Activated CD4-positive, alpha-beta T cell treated with anti-CD3 and anti-CD28 coated beads, Interleukin-2, amount 10 ng/mL, durations not matched to agents 7 days and 5 days (primary cell): ENCODE data around the gene PAXX. TPM values are rescaled to one million over a fixed set of nuclear protein-coding genes. Genes with fewer than 3 reads are reported as not detected.

Source experiments
- CTCF ChIA-PET: fragments of 350-600 bp; sonication (Branson Sonifier 250); formaldehyde crosslinking; loops from one replicate; lab custom pipeline; 2021; ENCODE audit warnings: antibody characterized with exemption; lab: Charles Lee
- POLR2A ChIA-PET: fragments of 350-600 bp; sonication (Branson Sonifier 250); formaldehyde crosslinking; loops from one replicate; lab custom pipeline; 2021; ENCODE audit warnings: antibody characterized with exemption; lab: Charles Lee
- DNase-seq: peaks from one replicate; pipeline ENCODE4 v3.0.0-alpha.2; 2020
- H3K27ac Mint-ChIP-seq: one replicate; pipeline ENCODE4 v1.8.0; 2021; ENCODE audit warnings: mild to moderate bottlenecking, moderate library complexity, mixed read lengths
- H3K27me3 Mint-ChIP-seq: one replicate; pipeline ENCODE4 v1.8.0; 2021; ENCODE audit warnings: mixed read lengths
- H3K36me3 Mint-ChIP-seq: one replicate; pipeline ENCODE4 v1.8.0; 2021; ENCODE audit warnings: low read depth, mixed read lengths
- H3K4me1 Mint-ChIP-seq: one replicate; pipeline ENCODE4 v1.8.0; 2021; ENCODE audit warnings: mixed read lengths
- H3K4me3 Mint-ChIP-seq: one replicate; pipeline ENCODE4 v1.8.0; 2021; ENCODE audit warnings: mild to moderate bottlenecking, moderate library complexity, mixed read lengths
- H3K9me3 Mint-ChIP-seq: one replicate; pipeline ENCODE4 v1.8.0; 2021; ENCODE audit warnings: mixed read lengths
- total RNA-seq, 2 experiments: library from RNA; stranded (reverse); gene quantifications; one replicate each; pipeline ENCODE4 v1.2.3, GENCODE V29; 2021

PAXX gene, protein sequence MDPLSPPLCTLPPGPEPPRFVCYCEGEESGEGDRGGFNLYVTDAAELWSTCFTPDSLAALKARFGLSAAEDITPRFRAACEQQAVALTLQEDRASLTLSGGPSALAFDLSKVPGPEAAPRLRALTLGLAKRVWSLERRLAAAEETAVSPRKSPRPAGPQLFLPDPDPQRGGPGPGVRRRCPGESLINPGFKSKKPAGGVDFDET
- 10 to 100 TPM; 80.2 to 98.4 TPM for total RNA-seq

DNA sequence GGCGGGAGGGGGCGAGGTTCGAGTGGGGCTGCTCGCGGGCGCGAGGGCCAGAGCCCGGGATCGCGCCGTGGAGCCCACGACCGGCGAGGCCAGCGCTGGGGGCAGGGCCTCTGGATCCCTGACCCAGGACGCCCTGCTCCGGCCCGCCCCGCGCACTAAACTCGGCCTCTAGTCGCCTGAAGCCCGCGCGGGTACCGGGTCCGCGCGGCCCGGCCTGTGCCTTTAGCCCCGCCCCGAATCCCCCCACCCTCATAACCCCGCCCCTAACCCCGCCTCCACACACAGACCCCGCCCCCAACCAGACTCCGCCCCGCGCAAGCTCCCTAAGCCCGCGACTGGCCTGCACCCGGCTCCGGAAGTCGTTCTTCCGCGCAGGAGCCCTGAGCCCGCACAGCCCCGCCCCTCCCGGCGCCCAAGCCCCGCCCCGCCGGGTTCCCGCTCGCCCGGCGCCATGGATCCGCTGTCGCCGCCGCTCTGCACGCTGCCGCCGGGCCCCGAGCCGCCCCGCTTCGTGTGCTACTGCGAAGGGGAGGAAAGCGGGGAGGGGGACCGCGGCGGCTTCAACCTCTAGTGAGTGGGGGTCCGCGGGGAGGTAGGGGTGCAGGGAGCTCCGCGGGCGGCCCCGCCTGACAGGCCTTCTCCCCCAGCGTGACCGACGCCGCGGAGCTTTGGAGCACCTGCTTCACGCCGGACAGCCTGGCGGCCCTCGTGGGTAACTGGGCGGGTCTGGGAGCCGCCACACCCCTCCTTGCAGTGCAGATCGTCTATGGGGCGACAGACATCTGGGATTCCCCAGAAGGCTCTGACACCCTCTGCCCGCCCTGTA lies at the start of gene PAXX:
TSS of gene PAXX (plus strand) at position 430 of the 826 bp plus-strand sequence. CDS start at position 452, 22 bp downstream.
- peaks cover 12% of the 10 kb centered on the region for H3K27me3 Mint-ChIP-seq
- POLR2A ChIA-PET, result interaction anchor here (1.1 kb wide), 1 partner anchor 14 kb away, joined by 3 read pairs; no protein-coding TSS in a partner anchor
- no peaks in the 10 kb centered on the region for H3K9me3 Mint-ChIP-seq
- peak; percentile 93 for DNase-seq
- H3K36me3 Mint-ChIP-seq, result peaks cover 7% of the 10 kb centered on the region
- CTCF ChIA-PET, result interaction anchor here (0.9 to 2.2 kb wide), 8 partner anchors 9 to 264 kb away, joined by 3 to 16 read pairs (median 4); partner anchors contain the start of gene ABCA2
- peak within 1 kb of the TSS; percentile 86 for H3K27ac Mint-ChIP-seq
- H3K4me3 Mint-ChIP-seq, result peak within 1 kb of the TSS; percentile 82
- H3K4me1 Mint-ChIP-seq, result peaks cover 25% of the 10 kb centered on the region

DNA sequence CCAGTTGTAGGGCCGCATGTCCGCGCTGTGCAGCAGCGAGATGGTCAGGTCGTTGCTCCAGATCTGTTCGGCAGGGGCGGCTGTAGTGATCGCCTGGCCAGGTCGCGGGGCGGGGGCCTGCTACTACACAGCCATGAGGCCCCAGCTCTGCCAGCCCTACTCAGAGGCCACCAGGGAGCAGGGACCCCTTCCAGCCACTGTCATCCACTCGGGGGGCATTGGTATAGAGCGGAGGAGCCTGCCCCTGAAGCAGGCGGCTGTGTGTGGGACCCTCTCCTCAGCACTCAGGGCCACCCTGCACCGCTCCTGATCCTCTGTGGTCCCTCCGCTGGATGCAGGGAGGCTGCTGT lies 49.4 kb upstream of the PAXX start:
- peak overlapping the region; percentile 63 for H3K4me3 Mint-ChIP-seq
- ChIA-PET POLR2A (no interaction called here), CTCF (interaction anchor here (1.2 to 2.7 kb wide), 3 partner anchors 16 to 192 kb away, joined by 3 to 9 read pairs (median 5); no protein-coding TSS in a partner anchor)
- no peak for DNase-seq
- H3K9me3 Mint-ChIP-seq, result no peaks in the 10 kb centered on the region
- no peaks in the 10 kb centered on the region for H3K27me3 Mint-ChIP-seq
- H3K4me1 Mint-ChIP-seq, result peaks cover 11% of the 10 kb centered on the region
- no peak overlapping the region for H3K27ac Mint-ChIP-seq
- peaks cover 12% of the 10 kb centered on the region for H3K36me3 Mint-ChIP-seq

DNA sequence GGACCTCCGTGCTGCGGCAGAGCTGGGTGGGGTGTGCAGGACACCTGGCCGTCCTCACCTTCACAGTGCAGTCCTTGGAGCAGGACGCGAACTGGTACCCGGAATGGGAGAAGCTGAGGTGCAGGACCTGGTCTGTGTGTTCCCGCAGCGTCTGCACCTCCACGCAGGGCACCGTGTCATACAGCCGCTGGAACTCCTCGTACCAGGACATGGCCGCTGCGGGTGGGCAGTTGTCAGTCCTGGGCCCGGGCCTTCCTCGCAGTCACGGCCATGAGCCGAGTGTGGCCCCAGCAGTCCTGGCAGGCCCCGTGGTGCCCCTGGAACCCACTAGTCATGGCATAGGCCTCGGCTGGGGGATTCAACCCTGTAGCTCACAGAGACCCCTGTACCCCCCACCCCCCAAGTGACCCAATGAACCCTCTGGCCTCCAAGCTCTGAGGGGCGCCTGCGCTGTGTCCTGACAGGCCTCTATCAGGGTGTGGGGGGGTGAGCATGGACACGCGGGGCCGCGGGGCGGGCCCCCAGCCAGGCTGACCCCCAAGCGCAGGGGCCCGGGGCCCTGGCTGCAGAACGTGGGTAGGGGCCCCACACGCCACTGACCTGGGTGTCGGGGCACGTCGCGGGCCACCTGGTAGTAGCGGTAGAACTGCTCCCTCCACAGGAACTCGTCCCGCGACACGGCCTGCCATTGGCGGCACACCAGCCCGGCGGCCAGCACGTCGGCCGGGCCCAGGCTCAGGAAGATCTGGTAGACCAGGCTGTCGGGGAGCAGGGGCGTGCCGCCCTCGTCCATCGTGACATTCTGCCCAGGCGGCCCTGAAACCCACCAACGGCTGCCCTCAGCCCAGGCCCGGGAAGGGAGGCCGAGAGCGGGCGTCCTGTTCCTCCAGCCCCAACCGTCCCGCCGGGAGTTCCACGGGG lies 48.7 kb upstream of the PAXX start:
- ChIA-PET POLR2A (no interaction called here), CTCF (interaction anchor here (0.6 to 2.7 kb wide), 18 partner anchors 17 to 193 kb away, joined by 3 to 9 read pairs (median 3); partner anchors contain the start of gene AJM1)

DNA sequence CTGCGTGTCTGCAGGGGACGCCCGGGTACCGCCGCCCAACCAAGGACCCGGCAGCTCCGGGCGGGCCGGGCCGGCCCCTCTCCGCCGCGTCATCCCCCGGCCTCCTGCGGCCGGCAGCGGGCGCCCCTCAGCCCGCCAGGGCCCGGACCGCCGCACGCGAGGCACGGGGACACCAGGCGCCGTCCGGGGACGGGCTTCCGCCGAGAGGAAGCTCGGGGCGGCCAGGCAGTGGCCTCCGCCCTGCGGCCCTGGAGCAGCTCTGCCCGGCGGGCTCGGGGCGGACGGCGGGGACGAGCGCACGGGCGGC lies 48.1 kb upstream of the PAXX start:
- Mint-ChIP-seq H3K4me3 (peak overlapping the region; percentile 77), H3K36me3 (peaks cover 6% of the 10 kb centered on the region), H3K9me3 (no peaks in the 10 kb centered on the region), H3K4me1 (peaks cover 11% of the 10 kb centered on the region), H3K27ac (no peak overlapping the region), H3K27me3 (no peaks in the 10 kb centered on the region)
- DNase-seq, result no peak
- POLR2A ChIA-PET, result no interaction called here
- CTCF ChIA-PET, result interaction anchor here (0.6 to 2.7 kb wide), 20 partner anchors 18 to 194 kb away, joined by 3 to 9 read pairs (median 3); partner anchors contain the start of gene AJM1

More for the DNA sequence above, 48.7 kb upstream of the PAXX start:
- Mint-ChIP-seq H3K36me3 (peaks cover 10% of the 10 kb centered on the region), H3K27ac (peak overlapping the region; percentile 84), H3K27me3 (no peaks in the 10 kb centered on the region), H3K9me3 (no peaks in the 10 kb centered on the region), H3K4me1 (peaks cover 11% of the 10 kb centered on the region), H3K4me3 (peak overlapping the region; percentile 77)
- peak; percentile 36 for DNase-seq

DNA sequence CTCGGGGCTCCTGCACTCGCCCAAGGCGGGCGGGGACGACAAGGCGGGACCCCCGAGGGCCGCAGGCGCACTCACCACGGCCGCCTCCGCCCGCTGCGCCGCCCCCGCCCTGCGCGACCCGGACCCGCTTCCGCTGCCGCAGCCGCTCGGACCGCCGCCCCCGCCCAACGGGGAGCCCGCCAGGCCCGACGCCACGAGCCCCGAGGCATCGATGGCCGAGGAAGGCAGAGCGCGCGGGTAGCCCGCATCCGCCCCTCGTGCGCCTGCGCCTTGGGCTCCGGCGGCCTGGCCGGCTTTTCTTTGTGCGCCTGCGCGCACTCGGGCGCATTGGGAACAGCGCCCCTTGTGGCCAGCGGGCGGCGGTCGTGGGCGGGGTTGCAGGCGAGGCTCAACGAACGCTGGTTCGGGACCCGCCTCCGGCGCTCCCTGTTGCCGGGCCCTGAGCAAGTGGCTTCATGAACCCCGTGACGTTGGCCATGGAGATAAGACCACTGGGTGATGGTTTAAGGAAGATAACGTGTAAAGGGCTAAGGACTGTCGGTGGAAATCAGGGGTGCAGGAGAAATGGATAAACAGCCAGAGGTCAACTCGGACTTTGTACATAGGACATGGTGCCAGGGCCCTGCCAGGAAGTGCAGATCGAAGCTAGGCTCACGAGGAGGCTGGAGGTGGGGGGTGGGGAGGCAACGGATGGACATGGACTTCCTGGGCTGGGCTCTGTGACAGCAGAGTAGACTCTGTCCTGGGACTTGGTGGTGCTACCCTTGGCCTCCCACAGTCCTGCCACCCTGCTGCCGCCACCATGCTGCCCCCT lies 47.5 kb upstream of the PAXX start, which contains the start of the genes C8G and FBXW5:
TSS of gene C8G (plus strand) at position 725 of the 814 bp plus-strand sequence. CDS start at position 803, 78 bp downstream.
TSS of gene FBXW5 (minus strand) at position 220 of the 814 bp plus-strand sequence. CDS start 655 bp downstream, outside the sequence.
- Mint-ChIP-seq H3K36me3 (peaks cover 5% of the 10 kb centered on the region), H3K4me1 (peaks cover 14% of the 10 kb centered on the region), H3K27ac (peak within 1 kb of the TSS; percentile 87), H3K4me3 (peak within 1 kb of the TSS; percentile 77), H3K27me3 (no peaks in the 10 kb centered on the region), H3K9me3 (no peaks in the 10 kb centered on the region)
- CTCF ChIA-PET, result interaction anchor here (0.6 to 2.7 kb wide), 21 partner anchors 10 to 143 kb away, joined by 3 to 9 read pairs (median 3); partner anchors contain the start of genes AJM1 and RABL6
- DNase-seq, result peak; percentile 94
- POLR2A ChIA-PET, result no interaction called here

DNA sequence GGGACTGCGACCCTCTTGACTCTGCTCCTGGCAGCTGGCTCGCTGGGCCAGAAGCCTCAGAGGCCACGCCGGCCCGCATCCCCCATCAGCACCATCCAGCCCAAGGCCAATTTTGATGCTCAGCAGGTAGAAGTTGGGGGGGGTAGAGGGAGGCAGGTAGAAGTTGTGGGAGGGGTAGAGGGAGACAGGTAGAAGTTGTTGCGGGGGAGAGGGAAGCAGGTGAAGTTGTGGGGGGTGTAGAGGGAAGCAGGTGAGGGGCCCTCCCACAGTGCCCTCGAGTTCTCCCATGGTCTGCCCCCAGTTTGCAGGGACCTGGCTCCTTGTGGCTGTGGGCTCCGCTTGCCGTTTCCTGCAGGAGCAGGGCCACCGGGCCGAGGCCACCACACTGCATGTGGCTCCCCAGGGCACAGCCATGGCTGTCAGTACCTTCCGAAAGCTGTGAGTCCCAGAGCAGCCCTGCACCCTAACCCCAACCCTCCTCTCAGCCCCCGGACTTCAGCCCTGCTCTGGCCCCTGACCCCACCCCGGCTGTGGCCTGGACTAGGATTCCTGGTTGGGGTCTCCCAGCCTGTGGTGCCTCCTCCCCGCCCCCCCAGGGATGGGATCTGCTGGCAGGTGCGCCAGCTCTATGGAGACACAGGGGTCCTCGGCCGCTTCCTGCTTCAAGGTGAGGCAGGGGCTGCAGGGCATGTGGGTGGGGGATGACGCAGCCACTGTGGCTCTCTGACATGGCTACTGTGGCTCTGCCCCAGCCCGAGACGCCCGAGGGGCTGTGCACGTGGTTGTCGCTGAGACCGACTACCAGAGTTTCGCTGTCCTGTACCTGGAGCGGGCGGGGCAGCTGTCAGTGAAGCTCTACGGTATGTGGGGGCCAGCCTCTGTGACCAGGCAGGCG lies 46.6 kb upstream of the PAXX start:
- POLR2A ChIA-PET, result no interaction called here
- Mint-ChIP-seq H3K27me3 (no peaks in the 10 kb centered on the region), H3K9me3 (no peaks in the 10 kb centered on the region), H3K27ac (peak overlapping the region; percentile 50), H3K36me3 (peaks cover 5% of the 10 kb centered on the region), H3K4me1 (peaks cover 19% of the 10 kb centered on the region), H3K4me3 (peak overlapping the region; percentile 67)
- no peak for DNase-seq
- CTCF ChIA-PET, result interaction anchor here (0.8 to 2.7 kb wide), 11 partner anchors 9 to 143 kb away, joined by 3 to 9 read pairs (median 3); partner anchors contain the start of gene RABL6

DNA sequence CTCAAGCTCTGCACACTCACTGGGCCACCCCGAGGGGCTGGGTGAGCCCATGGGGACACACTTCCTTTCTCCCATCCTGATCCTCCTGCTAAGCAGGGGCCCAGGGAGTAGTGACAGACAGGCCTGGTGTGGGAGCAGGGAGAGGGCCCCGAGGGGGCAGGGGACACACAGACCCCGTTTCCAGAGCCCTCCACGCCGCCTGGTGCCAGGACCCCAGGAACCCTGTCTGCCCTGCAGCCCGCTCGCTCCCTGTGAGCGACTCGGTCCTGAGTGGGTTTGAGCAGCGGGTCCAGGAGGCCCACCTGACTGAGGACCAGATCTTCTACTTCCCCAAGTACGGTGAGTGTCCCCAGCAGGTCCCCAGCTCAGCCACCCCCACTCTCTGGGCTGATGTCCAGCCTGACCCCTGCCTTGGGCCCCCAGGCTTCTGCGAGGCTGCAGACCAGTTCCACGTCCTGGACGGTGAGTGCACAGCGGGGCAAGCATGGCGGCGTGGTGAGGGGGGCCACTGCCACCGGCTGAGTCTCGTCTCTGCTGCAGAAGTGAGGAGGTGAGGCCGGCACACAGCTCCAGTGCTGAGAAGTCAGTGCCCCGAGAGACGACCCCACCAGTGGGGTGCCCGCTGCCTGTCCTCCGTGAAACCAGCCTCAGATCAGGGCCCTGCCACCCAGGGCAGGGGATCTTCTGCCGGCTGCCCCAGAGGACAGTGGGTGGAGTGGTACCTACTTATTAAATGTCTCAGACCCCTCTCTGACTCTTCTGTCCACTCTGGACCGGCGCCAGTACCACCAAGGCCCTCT lies 45.8 kb upstream of the PAXX start:
- H3K36me3 Mint-ChIP-seq, result peaks cover 5% of the 10 kb centered on the region
- no peaks in the 10 kb centered on the region for H3K27me3 Mint-ChIP-seq
- DNase-seq, result no peak
- ChIA-PET CTCF (interaction anchor here (1.2 to 2.5 kb wide), 3 partner anchors 28 to 139 kb away, joined by 3 to 9 read pairs (median 4); partner anchors contain the start of gene RABL6), POLR2A (no interaction called here)
- H3K4me3 Mint-ChIP-seq, result no peak overlapping the region
- H3K27ac Mint-ChIP-seq, result no peak overlapping the region
- H3K4me1 Mint-ChIP-seq, result peaks cover 19% of the 10 kb centered on the region
- H3K9me3 Mint-ChIP-seq, result no peaks in the 10 kb centered on the region

DNA sequence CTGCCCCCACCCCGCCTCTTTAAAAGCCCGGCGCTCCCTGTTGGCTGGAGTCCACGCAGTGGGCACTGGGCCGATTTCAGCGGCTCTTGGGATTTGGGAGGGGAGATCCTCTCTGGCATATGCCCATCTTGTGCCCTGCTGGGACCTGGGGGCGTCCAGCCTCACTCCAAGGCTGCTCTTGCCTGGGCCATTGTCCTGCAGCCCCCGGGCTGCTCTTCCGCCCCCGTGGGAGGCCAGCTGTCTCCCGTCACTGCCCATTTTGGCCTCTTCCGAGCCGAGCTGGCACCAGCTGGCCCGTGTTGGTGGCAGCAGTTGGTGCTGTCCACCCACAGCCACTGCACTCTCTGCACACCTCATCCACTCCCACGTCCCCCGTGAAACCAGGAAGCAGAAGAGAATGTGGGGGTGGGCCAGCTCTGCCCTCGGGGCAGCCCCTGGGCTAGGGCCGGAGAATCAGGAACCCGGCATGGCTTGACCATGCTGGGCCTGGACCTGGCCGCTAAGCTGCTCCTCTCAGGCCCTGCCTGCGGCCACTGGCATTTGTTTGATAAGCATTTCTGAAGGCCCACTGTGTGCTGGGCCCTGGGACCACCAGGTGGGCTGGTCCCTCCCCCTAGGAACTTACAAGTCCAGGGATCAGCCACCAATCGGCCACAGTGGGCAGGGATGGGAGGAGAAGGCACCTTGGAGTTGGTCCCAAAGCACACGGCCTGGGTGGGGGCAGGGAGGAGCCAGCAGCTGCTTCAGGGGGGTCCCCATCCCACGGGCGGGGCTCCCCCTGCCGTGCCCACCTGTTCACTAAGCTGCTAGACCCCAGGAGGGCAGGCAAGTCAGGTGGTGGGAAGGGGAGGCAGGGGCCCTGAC lies 45.0 kb upstream of the PAXX start:
- peaks cover 1% of the 10 kb centered on the region for H3K36me3 Mint-ChIP-seq
- H3K9me3 Mint-ChIP-seq, result no peaks in the 10 kb centered on the region
- ChIA-PET POLR2A (no interaction called here), CTCF (interaction anchor here (0.9 to 1.9 kb wide), 10 partner anchors 13 to 121 kb away, joined by 3 to 13 read pairs (median 4); partner anchors contain the start of gene AJM1)
- H3K27me3 Mint-ChIP-seq, result no peaks in the 10 kb centered on the region
- peak overlapping the region; percentile 82 for H3K27ac Mint-ChIP-seq
- peaks cover 19% of the 10 kb centered on the region for H3K4me1 Mint-ChIP-seq
- no peak for DNase-seq
- no peak overlapping the region for H3K4me3 Mint-ChIP-seq

DNA sequence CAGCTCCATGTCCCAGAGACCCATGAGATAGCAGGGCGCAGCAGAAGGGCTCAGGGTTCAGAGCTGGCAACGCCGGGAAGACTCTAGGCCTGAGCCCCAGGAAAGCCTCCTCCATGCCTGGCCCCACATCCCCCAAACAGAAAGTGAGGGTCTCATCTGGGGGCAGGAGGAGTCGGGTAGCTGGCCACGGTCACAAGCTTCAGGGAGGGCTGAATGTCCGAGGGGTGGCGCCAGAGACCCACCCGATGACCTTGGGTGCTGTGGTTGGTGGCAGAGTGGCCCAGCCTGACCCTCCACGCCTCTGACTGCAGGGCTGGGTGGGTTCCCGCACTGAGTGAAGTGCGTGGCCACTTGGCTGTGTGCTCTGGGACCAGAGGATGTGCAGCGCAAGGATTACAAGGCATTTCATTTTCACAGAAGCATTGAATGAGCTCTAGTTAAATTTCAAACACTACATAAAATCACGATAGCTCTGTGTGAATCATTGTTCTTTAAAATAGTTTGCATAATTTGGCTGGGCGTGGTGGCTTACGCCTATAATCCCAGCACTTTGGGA lies 44.2 kb upstream of the PAXX start:
- Mint-ChIP-seq H3K27ac (no peak overlapping the region), H3K36me3 (no peaks in the 10 kb centered on the region), H3K4me1 (peaks cover 19% of the 10 kb centered on the region), H3K4me3 (peak overlapping the region; percentile 85), H3K9me3 (no peaks in the 10 kb centered on the region), H3K27me3 (no peaks in the 10 kb centered on the region)
- ChIA-PET CTCF (interaction anchor here (0.9 to 1.9 kb wide), 9 partner anchors 12 to 120 kb away, joined by 3 to 13 read pairs (median 4); partner anchors contain the start of gene AJM1), POLR2A (no interaction called here)
- DNase-seq, result no peak
